GM23338 (cell line): ENCODE measurements around the gene HCFC2. TPM values are rescaled to one million over a fixed set of nuclear protein-coding genes. Genes with fewer than 3 reads are reported as not detected.

Source experiments
- ATAC-seq: fragments of 200-7000 bp; cut with Tn5 transposase; 3 replicates; pipeline ENCODE4 v1.9.1; 2020
- DNase-seq: peaks from one replicate; pipeline ENCODE4 v3.0.0-alpha.2; 2015; ENCODE audit warnings: low spot score
- H2AFZ ChIP-seq: fragments of 200-600 bp; sonication (generic); 2 replicates; pipeline ENCODE4 v1.8.0; 2016; ENCODE audit warnings: antibody characterized with exemption, mild to moderate bottlenecking, moderate library complexity
- H3F3A ChIP-seq: fragments of 200-600 bp; sonication (generic); replicated peaks from 2 replicates; pipeline ENCODE4 v1.8.0; 2017; ENCODE audit warnings: antibody characterized with exemption, mixed run types, low read depth
- H3K27ac ChIP-seq: fragments of 200-600 bp; sonication (generic); 2 replicates; pipeline ENCODE4 v1.6.1; 2016; ENCODE audit warnings: low read depth
- H3K27me3 ChIP-seq: fragments of 200-600 bp; sonication (generic); 2 replicates; pipeline ENCODE4 v1.8.0; 2016; ENCODE audit warnings: mild to moderate bottlenecking, mixed run types, moderate library complexity; ENCODE audit not compliant: insufficient read depth
- H3K36me3 ChIP-seq: fragments of 200-600 bp; sonication (generic); 2 replicates; pipeline ENCODE4 v1.8.0; 2016; ENCODE audit warnings: mild to moderate bottlenecking; ENCODE audit not compliant: insufficient read depth
- H3K4me1 ChIP-seq: fragments of 200-600 bp; sonication (generic); 2 replicates; pipeline ENCODE4 v1.8.0; 2016; ENCODE audit warnings: mild to moderate bottlenecking, moderate library complexity; ENCODE audit not compliant: insufficient read depth
- H3K4me2 ChIP-seq: fragments of 200-600 bp; sonication (generic); 2 replicates; pipeline ENCODE4 v1.7.1; 2017; ENCODE audit warnings: mixed run types
- H3K4me3 ChIP-seq: fragments of 200-600 bp; sonication (generic); 2 replicates; pipeline ENCODE4 v1.6.1; 2016; ENCODE audit warnings: mixed run types
- H3K79me2 ChIP-seq: fragments of 200-600 bp; sonication (generic); replicated peaks from 2 replicates; pipeline ENCODE4 v1.8.0; 2017; ENCODE audit warnings: mild to moderate bottlenecking; ENCODE audit not compliant: insufficient read depth
- H3K9me2 ChIP-seq: fragments of 200-600 bp; sonication (generic); 2 replicates; pipeline ENCODE4 v1.8.0; 2017; ENCODE audit not compliant: insufficient read depth
- H4K20me1 ChIP-seq: fragments of 200-600 bp; sonication (generic); replicated peaks from 2 replicates; pipeline ENCODE4 v1.8.0; 2017; ENCODE audit warnings: mild to moderate bottlenecking; ENCODE audit not compliant: insufficient read depth
- H3K27ac Mint-ChIP-seq: 2 replicates; pipeline ENCODE4 v1.8.0; 2020; ENCODE audit warnings: inconsistent platforms, mild to moderate bottlenecking, moderate library complexity, mixed read lengths
- H3K27me3 Mint-ChIP-seq: 3 replicates; pipeline ENCODE4 v1.8.0; 2022; ENCODE audit warnings: low read depth, mild to moderate bottlenecking, moderate library complexity, mixed read lengths, inconsistent platforms; ENCODE audit not compliant: insufficient read depth, poor library complexity
- H3K36me3 Mint-ChIP-seq: 3 replicates; pipeline ENCODE4 v1.8.0; 2021; ENCODE audit warnings: low read depth, mild to moderate bottlenecking, inconsistent platforms, moderate library complexity, mixed read lengths
- H3K4me1 Mint-ChIP-seq: 3 replicates; pipeline ENCODE4 v1.8.0; 2020; ENCODE audit warnings: mild to moderate bottlenecking, inconsistent platforms, mixed read lengths
- H3K4me3 Mint-ChIP-seq: 3 replicates; pipeline ENCODE4 v1.8.0; 2021; ENCODE audit warnings: moderate library complexity, mild to moderate bottlenecking, inconsistent platforms, mixed read lengths
- H3K9me3 Mint-ChIP-seq: 3 replicates; pipeline ENCODE4 v1.8.0; 2020; ENCODE audit warnings: moderate library complexity, mild to moderate bottlenecking, inconsistent platforms, mixed read lengths
- CREB1 ChIP-seq: fragments of 250-450 bp; sonication (Bioruptor Pico); IDR thresholded peaks from 2 replicates; pipeline ENCODE4 v1.5.0; 2020; ENCODE audit warnings: low read depth, mild to moderate bottlenecking, moderate library complexity
- EZH2 ChIP-seq: fragments of 200-600 bp; sonication (generic); IDR thresholded peaks from one replicate; pipeline ENCODE4 v1.8.0; 2017; ENCODE audit warnings: antibody characterized with exemption, mild to moderate bottlenecking, low read depth; ENCODE audit not compliant: unreplicated experiment
- EZH2phosphoT487 ChIP-seq: fragments of 200-600 bp; sonication (generic); IDR thresholded peaks from one replicate; pipeline ENCODE4 v1.8.1; 2018; ENCODE audit warnings: antibody characterized with exemption; ENCODE audit not compliant: unreplicated experiment
- JUNB ChIP-seq: IDR thresholded peaks from one replicate; pipeline ENCODE4 v1.6.1; 2016; ENCODE audit warnings: antibody characterized with exemption; ENCODE audit not compliant: unreplicated experiment
- NANOG ChIP-seq: IDR thresholded peaks from 2 replicates; pipeline ENCODE4 v1.6.1; 2016; ENCODE audit warnings: antibody characterized with exemption, borderline replicate concordance
- STAT1 ChIP-seq: IDR thresholded peaks from one replicate; pipeline ENCODE4 v1.6.1; 2016; ENCODE audit warnings: antibody characterized with exemption; ENCODE audit not compliant: unreplicated experiment
- ZNF114 ChIP-seq: fragments of 250-450 bp; sonication (Bioruptor Pico); IDR thresholded peaks from 2 replicates; pipeline ENCODE4 v1.5.0; 2020; ENCODE audit warnings: mild to moderate bottlenecking, moderate library complexity
- ZNF331 ChIP-seq: fragments of 250-450 bp; sonication (Bioruptor Pico); IDR thresholded peaks from 2 replicates; pipeline ENCODE4 v1.5.0; 2020; ENCODE audit warnings: low read depth, mild to moderate bottlenecking, moderate library complexity
- polyA plus RNA-seq: library from polyadenylated mRNA; unstranded; fragments of >200 nt; fragmentation: Nextera tagmentation; extraction: Ambion mirVana; gene quantifications from 2 replicates; pipeline ENCODE4 v1.2.1, GENCODE V29; 2016
- total RNA-seq: library from RNA; depleted of rRNA; stranded (reverse); fragments of >200 nt; shearing (Covaris generic); gene quantifications from 2 replicates; pipeline ENCODE4 v1.2.3, GENCODE V29; 2014
- TF ChIP-seq, protein P1 (sequence below): IDR thresholded peaks from one replicate; pipeline ENCODE4 v1.6.1; 2018; ENCODE audit warnings: antibody characterized with exemption; ENCODE audit not compliant: unreplicated experiment
- TF ChIP-seq, protein P2 (sequence below): fragments of 250-450 bp; sonication (Bioruptor Pico); IDR thresholded peaks from 2 replicates; pipeline ENCODE4 v1.5.0; 2020; ENCODE audit warnings: mild to moderate bottlenecking, moderate library complexity
- TF ChIP-seq, protein P3 (sequence below), 2 experiments: fragments of 200-600 bp in 1 of 2; sonication (generic) in 1 of 2; conservative IDR thresholded peaks; 2 replicates each; pipeline versions ENCODE4 v1.5.1 to v1.6.1; 2016 to 2017; ENCODE audit warnings: antibody characterized with exemption in 2 of 2, low read depth in 2 of 2, mild to moderate bottlenecking in 2 of 2, moderate library complexity in 1 of 2
- TF ChIP-seq, protein P4 (sequence below): IDR thresholded peaks from 2 replicates; pipeline ENCODE4 v1.6.1; 2016; ENCODE audit warnings: antibody characterized with exemption

The HCFC2 gene
- total and polyA plus RNA-seq, 2 experiments from 2014 or later: 1.9 to 2.5 TPM

DNA sequence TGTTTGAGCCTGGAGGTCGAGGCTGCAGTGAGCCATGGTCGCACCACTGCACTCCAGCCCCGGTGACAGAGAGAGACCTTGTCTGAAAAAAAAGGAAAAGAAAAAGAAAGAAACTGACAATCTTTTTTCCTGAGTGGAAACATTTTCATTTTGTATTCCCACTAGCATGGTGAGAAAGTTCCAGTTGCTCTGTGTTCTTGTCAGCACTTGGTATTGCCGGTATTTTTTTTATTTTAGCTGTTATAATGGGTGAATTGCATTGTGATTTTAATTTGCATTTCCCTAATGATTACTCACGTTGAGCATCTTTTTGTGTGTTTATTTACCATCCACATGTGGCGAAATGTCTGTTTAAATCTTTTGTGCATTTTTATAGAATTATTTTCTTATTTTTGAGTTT, 40.0 kb upstream of the HCFC2 start:
- Histone ChIP-seq H3K4me3 (no peak overlapping the region), H3K27me3 (no peaks in the 10 kb centered on the region)
- TF ChIP-seq EZH2phosphoT487 (no peak), NANOG (no peak), ZNF331 (CRISPR knock-in tag) (no peak), EZH2 (no peak), JUNB (no peak), STAT1 (no peak), ZNF114 (CRISPR knock-in tag) (no peak), CREB1 (CRISPR knock-in tag) (no peak)
- TF ChIP-seq, protein P1, sequence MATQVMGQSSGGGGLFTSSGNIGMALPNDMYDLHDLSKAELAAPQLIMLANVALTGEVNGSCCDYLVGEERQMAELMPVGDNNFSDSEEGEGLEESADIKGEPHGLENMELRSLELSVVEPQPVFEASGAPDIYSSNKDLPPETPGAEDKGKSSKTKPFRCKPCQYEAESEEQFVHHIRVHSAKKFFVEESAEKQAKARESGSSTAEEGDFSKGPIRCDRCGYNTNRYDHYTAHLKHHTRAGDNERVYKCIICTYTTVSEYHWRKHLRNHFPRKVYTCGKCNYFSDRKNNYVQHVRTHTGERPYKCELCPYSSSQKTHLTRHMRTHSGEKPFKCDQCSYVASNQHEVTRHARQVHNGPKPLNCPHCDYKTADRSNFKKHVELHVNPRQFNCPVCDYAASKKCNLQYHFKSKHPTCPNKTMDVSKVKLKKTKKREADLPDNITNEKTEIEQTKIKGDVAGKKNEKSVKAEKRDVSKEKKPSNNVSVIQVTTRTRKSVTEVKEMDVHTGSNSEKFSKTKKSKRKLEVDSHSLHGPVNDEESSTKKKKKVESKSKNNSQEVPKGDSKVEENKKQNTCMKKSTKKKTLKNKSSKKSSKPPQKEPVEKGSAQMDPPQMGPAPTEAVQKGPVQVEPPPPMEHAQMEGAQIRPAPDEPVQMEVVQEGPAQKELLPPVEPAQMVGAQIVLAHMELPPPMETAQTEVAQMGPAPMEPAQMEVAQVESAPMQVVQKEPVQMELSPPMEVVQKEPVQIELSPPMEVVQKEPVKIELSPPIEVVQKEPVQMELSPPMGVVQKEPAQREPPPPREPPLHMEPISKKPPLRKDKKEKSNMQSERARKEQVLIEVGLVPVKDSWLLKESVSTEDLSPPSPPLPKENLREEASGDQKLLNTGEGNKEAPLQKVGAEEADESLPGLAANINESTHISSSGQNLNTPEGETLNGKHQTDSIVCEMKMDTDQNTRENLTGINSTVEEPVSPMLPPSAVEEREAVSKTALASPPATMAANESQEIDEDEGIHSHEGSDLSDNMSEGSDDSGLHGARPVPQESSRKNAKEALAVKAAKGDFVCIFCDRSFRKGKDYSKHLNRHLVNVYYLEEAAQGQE: no peak
- TF ChIP-seq, protein P2, sequence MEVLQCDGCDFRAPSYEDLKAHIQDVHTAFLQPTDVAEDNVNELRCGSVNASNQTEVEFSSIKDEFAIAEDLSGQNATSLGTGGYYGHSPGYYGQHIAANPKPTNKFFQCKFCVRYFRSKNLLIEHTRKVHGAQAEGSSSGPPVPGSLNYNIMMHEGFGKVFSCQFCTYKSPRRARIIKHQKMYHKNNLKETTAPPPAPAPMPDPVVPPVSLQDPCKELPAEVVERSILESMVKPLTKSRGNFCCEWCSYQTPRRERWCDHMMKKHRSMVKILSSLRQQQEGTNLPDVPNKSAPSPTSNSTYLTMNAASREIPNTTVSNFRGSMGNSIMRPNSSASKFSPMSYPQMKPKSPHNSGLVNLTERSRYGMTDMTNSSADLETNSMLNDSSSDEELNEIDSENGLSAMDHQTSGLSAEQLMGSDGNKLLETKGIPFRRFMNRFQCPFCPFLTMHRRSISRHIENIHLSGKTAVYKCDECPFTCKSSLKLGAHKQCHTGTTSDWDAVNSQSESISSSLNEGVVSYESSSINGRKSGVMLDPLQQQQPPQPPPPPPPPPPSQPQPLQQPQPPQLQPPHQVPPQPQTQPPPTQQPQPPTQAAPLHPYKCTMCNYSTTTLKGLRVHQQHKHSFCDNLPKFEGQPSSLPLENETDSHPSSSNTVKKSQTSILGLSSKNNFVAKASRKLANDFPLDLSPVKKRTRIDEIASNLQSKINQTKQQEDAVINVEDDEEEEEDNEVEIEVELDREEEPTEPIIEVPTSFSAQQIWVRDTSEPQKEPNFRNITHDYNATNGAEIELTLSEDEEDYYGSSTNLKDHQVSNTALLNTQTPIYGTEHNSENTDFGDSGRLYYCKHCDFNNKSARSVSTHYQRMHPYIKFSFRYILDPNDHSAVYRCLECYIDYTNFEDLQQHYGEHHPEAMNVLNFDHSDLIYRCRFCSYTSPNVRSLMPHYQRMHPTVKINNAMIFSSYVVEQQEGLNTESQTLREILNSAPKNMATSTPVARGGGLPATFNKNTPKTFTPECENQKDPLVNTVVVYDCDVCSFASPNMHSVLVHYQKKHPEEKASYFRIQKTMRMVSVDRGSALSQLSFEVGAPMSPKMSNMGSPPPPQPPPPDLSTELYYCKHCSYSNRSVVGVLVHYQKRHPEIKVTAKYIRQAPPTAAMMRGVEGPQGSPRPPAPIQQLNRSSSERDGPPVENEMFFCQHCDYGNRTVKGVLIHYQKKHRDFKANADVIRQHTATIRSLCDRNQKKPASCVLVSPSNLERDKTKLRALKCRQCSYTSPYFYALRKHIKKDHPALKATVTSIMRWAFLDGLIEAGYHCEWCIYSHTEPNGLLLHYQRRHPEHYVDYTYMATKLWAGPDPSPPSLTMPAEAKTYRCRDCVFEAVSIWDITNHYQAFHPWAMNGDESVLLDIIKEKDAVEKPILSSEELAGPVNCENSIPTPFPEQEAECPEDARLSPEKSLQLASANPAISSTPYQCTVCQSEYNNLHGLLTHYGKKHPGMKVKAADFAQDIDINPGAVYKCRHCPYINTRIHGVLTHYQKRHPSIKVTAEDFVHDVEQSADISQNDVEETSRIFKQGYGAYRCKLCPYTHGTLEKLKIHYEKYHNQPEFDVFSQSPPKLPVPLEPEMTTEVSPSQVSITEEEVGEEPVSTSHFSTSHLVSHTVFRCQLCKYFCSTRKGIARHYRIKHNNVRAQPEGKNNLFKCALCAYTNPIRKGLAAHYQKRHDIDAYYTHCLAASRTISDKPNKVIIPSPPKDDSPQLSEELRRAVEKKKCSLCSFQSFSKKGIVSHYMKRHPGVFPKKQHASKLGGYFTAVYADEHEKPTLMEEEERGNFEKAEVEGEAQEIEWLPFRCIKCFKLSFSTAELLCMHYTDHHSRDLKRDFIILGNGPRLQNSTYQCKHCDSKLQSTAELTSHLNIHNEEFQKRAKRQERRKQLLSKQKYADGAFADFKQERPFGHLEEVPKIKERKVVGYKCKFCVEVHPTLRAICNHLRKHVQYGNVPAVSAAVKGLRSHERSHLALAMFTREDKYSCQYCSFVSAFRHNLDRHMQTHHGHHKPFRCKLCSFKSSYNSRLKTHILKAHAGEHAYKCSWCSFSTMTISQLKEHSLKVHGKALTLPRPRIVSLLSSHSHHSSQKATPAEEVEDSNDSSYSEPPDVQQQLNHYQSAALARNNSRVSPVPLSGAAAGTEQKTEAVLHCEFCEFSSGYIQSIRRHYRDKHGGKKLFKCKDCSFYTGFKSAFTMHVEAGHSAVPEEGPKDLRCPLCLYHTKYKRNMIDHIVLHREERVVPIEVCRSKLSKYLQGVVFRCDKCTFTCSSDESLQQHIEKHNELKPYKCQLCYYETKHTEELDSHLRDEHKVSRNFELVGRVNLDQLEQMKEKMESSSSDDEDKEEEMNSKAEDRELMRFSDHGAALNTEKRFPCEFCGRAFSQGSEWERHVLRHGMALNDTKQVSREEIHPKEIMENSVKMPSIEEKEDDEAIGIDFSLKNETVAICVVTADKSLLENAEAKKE (CRISPR knock-in tag): no peak
- TF ChIP-seq, protein P3, sequence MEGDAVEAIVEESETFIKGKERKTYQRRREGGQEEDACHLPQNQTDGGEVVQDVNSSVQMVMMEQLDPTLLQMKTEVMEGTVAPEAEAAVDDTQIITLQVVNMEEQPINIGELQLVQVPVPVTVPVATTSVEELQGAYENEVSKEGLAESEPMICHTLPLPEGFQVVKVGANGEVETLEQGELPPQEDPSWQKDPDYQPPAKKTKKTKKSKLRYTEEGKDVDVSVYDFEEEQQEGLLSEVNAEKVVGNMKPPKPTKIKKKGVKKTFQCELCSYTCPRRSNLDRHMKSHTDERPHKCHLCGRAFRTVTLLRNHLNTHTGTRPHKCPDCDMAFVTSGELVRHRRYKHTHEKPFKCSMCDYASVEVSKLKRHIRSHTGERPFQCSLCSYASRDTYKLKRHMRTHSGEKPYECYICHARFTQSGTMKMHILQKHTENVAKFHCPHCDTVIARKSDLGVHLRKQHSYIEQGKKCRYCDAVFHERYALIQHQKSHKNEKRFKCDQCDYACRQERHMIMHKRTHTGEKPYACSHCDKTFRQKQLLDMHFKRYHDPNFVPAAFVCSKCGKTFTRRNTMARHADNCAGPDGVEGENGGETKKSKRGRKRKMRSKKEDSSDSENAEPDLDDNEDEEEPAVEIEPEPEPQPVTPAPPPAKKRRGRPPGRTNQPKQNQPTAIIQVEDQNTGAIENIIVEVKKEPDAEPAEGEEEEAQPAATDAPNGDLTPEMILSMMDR (conservative IDR thresholded peaks at IDR 0.05; ENCODE audit: low read depth in 2 of 2): no peak
- TF ChIP-seq, protein P4, sequence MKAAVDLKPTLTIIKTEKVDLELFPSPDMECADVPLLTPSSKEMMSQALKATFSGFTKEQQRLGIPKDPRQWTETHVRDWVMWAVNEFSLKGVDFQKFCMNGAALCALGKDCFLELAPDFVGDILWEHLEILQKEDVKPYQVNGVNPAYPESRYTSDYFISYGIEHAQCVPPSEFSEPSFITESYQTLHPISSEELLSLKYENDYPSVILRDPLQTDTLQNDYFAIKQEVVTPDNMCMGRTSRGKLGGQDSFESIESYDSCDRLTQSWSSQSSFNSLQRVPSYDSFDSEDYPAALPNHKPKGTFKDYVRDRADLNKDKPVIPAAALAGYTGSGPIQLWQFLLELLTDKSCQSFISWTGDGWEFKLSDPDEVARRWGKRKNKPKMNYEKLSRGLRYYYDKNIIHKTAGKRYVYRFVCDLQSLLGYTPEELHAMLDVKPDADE: no peak

More for the DNA sequence above, 40.0 kb upstream of the HCFC2 start:
- H3K9me2 ChIP-seq: no peaks in the 10 kb centered on the region
- H4K20me1 ChIP-seq: no peaks in the 10 kb centered on the region
- Mint-ChIP-seq H3K36me3 (no peaks in the 10 kb centered on the region; the same call in 2 of the 3 replicates), H3K9me3 (peaks cover 18% of the 10 kb centered on the region), H3K27ac (no peak overlapping the region), H3K27me3 (peaks cover 2% of the 10 kb centered on the region), H3K4me3 (no peak overlapping the region), H3K4me1 (no peaks in the 10 kb centered on the region)
- no peaks in the 10 kb centered on the region for H3K4me1 ChIP-seq
- ATAC-seq (no peak), DNase-seq (no peak)
- H3K4me2 ChIP-seq: no peak overlapping the region
- H3K36me3 ChIP-seq: no peaks in the 10 kb centered on the region
- H3K27ac ChIP-seq: no peak overlapping the region
- H3F3A ChIP-seq: no peaks in the 10 kb centered on the region
- no peak overlapping the region for H2AFZ ChIP-seq
- no peaks in the 10 kb centered on the region for H3K79me2 ChIP-seq
